AG10803 (cell line): ENCODE results near the gene BTG3.

Experiments used
- DNase-seq: peaks from one replicate; pipeline ENCODE4 v3.0.0; 2010; ENCODE audit warnings: low read depth
- H3K4me3 ChIP-seq: 2 replicates; pipeline ENCODE4 v1.5.1; 2011; ENCODE audit warnings: mild to moderate bottlenecking, low read length, control low read depth
- TF ChIP-seq, protein P1 (sequence below): conservative IDR thresholded peaks from 2 replicates; pipeline ENCODE4 v1.5.1; 2011; ENCODE audit warnings: mild to moderate bottlenecking, low read length, control low read depth, inconsistent platforms

The BTG3 gene

DNA sequence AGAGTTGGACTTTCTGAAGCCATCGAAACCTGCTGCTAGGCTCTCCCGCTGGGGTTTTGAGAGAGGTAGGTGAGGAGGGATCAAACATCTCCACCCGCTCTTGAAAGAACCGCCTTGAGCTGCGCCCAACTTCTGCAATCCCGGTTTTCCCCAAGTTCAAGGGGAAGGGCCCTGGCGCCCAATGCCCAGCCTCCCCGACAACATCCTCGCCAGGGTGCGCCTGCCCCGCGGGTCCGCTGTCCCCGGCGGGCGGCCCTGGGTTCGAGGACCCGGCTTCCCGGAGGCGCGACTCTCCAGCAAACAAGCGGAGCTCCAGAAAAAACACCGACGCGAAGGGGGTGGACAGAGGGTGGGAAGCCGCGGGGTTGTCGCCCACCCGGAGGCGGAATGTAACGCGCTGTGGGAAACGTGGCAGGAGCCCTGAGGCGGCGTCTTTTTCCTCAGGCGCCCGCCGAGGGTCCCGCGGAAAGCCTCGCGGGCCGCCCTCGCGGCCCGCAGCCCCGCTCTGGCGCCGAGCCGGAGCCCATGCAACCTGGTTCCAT is 607 bp downstream of the BTG3 start:
- TF ChIP-seq, protein P1, sequence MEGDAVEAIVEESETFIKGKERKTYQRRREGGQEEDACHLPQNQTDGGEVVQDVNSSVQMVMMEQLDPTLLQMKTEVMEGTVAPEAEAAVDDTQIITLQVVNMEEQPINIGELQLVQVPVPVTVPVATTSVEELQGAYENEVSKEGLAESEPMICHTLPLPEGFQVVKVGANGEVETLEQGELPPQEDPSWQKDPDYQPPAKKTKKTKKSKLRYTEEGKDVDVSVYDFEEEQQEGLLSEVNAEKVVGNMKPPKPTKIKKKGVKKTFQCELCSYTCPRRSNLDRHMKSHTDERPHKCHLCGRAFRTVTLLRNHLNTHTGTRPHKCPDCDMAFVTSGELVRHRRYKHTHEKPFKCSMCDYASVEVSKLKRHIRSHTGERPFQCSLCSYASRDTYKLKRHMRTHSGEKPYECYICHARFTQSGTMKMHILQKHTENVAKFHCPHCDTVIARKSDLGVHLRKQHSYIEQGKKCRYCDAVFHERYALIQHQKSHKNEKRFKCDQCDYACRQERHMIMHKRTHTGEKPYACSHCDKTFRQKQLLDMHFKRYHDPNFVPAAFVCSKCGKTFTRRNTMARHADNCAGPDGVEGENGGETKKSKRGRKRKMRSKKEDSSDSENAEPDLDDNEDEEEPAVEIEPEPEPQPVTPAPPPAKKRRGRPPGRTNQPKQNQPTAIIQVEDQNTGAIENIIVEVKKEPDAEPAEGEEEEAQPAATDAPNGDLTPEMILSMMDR, result no peak
- H3K4me3 ChIP-seq, result peak overlapping the region; percentile 73
- peak; percentile 34 for DNase-seq

DNA sequence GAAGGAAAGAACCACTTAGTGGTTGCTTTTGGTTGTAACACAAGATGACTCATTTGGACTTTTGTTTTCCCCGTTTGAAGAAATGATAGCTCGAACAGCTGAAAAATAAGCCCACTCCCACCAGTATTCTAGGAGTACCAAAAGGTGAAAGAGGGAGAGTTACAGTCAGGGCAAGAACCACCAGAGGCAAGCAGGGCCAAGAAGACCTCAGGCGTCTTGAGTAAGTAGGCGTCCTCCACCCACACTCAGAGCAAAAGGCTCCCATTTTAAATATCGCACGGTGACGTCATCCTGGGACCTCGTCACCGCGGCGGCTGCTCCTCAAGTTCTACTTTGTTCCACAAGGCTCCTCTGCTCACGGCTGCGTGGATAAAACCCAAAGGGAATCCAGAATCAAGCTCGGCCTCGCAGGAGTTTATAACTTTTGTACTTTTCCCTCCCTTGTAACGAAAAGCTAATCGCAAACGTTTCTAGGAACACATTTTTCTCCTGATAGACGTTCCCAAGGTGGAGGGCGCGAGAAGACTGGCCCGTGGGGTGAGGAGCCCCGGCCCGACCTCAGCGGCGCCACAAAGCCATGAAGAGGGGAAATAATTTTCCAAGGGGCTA is 1.2 kb downstream of the BTG3 start:
- DNase-seq, result peak; percentile 83
- TF ChIP-seq, protein P1, result 0 out of 2 replicates have a peak, but pooled peaks have one; percentile 7
- peak overlapping the region; percentile 73 for H3K4me3 ChIP-seq

- peak overlapping the region; percentile 73 for H3K4me3 ChIP-seq
- no peak for DNase-seq
- TF ChIP-seq, protein P1, result no peak
Observed at GRCh38 chr21:17610911-17611310, 1.8 kb downstream of the BTG3 start.

- DNase-seq, result no peak
- H3K4me3 ChIP-seq, result no peak overlapping the region
- TF ChIP-seq, protein P1, result no peak
Observed at GRCh38 chr21:17609681-17610080, 3.0 kb downstream of the BTG3 start.

GRCh38 chr21:17607684-17608083 is 5.0 kb downstream of the BTG3 start:
- no peak for DNase-seq
- TF ChIP-seq, protein P1, result no peak
- no peak overlapping the region for H3K4me3 ChIP-seq

- H3K4me3 ChIP-seq, result no peak overlapping the region
- peak; percentile 8 for DNase-seq
Observed at GRCh38 chr21:17602874-17603273, 9.8 kb downstream of the BTG3 start.

DNA sequence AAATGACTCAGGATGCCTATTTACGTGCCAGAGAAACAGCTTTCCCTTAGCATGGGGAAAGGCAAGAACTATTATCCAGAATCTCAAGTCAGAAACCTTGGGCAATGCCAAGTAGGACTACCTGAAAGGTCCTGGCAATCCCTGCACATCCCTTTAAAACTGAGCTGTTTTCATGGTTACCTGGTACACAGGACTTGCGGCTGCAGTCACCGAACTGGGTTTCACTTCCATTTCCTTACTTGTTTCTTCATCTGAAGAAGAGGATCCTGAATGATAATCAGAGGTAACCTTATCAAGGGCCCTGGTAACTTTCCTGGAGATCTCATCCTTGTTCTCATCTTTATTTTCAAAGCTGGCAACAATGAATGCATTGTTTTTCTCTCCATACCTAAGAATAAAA is 14.3 kb downstream of the BTG3 start:
- no peak overlapping the region for H3K4me3 ChIP-seq
- no peak for DNase-seq
- TF ChIP-seq, protein P1, result no peak

More at GRCh38 chr21:17602874-17603273, 9.8 kb downstream of the BTG3 start:
- TF ChIP-seq, protein P1, result no peak
